IMR-90 (cell line): ENCODE data around the gene SESN1. TPM values are rescaled to one million over a fixed set of nuclear protein-coding genes. Genes with fewer than 3 reads are reported as not detected.

Source experiments
- ATAC-seq: fragments of 200-7000 bp; cut with Tn5 transposase; 2 replicates; pipeline ENCODE4 v1.9.1; 2020; ENCODE audit warnings: low read depth, mild to moderate bottlenecking, moderate library complexity
- BruUV-seq: library from RNA; stranded (reverse); fragments of 400-500 nt; replicated peaks from 2 replicates; lab custom pipeline; 2021; lab: Mats Ljungman, UMichigan
- CTCF ChIA-PET: fragments of 300-600 bp; formaldehyde crosslinking; extraction: SDS; loops from one replicate; lab custom pipeline; 2021; ENCODE audit warnings: antibody characterized with exemption; lab: Yijun Ruan, JAX
- POLR2A ChIA-PET: fragments of 300-600 bp; sonication (Branson Sonifier 250); formaldehyde crosslinking; loops from one replicate; lab custom pipeline; 2022; ENCODE audit warnings: antibody characterized with exemption; ENCODE audit not compliant: unreplicated experiment; lab: Charles Lee
- DNase-seq: peaks from one replicate; pipeline ENCODE4 v3.0.0; 2013
- H2AFZ ChIP-seq: replicated peaks from 2 replicates; pipeline ENCODE3; 2013; ENCODE audit warnings: low read length, mild to moderate bottlenecking; ENCODE audit not compliant: poor library complexity
- H2AK5ac ChIP-seq: 2 replicates; pipeline ENCODE4 v1.6.1; 2013; ENCODE audit warnings: low read depth, low read length, inconsistent platforms
- H2AK9ac ChIP-seq: replicated peaks from 2 replicates; pipeline ENCODE3; 2013; ENCODE audit warnings: mild to moderate bottlenecking, low read depth, low read length, moderate library complexity; ENCODE audit not compliant: poor library complexity
- H2BK120ac ChIP-seq: 2 replicates; pipeline ENCODE4 v1.6.1; 2013; ENCODE audit warnings: low read depth, low read length, inconsistent platforms
- H2BK15ac ChIP-seq: 3 replicates; pipeline ENCODE4 v1.6.1; 2013; ENCODE audit warnings: low read depth, low read length, inconsistent platforms
- H2BK20ac ChIP-seq: 2 replicates; pipeline ENCODE4 v1.6.1; 2013; ENCODE audit warnings: low read depth, mild to moderate bottlenecking, inconsistent platforms, low read length, moderate library complexity
- H2BK5ac ChIP-seq: 2 replicates; pipeline ENCODE4 v1.6.1; 2013; ENCODE audit warnings: mild to moderate bottlenecking, low read depth, low read length, inconsistent platforms; ENCODE audit not compliant: poor library complexity, severe bottlenecking
- H3K14ac ChIP-seq: replicated peaks from 2 replicates; pipeline ENCODE4 v1.6.1; 2013; ENCODE audit warnings: low read depth, low read length, inconsistent platforms
- H3K18ac ChIP-seq: 2 replicates; pipeline ENCODE4 v1.6.1; 2013; ENCODE audit warnings: low read depth, low read length, control low read depth
- H3K23ac ChIP-seq: 2 replicates; pipeline ENCODE4 v1.6.1; 2013; ENCODE audit warnings: low read depth, low read length, inconsistent platforms
- H3K27ac ChIP-seq: 2 replicates; pipeline ENCODE4 v1.5.1; 2013; ENCODE audit warnings: mild to moderate bottlenecking, control low read depth, low read length; ENCODE audit not compliant: insufficient read depth
- H3K27me3 ChIP-seq: 2 replicates; pipeline ENCODE4 v1.6.1; 2013; ENCODE audit warnings: low read length; ENCODE audit not compliant: control insufficient read depth, insufficient read depth
- H3K36me3 ChIP-seq: 2 replicates; pipeline ENCODE4 v1.6.1; 2013; ENCODE audit warnings: low read length, mixed read lengths; ENCODE audit not compliant: control insufficient read depth, insufficient read depth
- H3K4ac ChIP-seq: 2 replicates; pipeline ENCODE4 v1.6.1; 2013; ENCODE audit warnings: low read depth, low read length, inconsistent platforms
- H3K4me1 ChIP-seq: 2 replicates; pipeline ENCODE4 v1.6.1; 2013; ENCODE audit warnings: low read length, mixed read lengths; ENCODE audit not compliant: control insufficient read depth, insufficient read depth
- H3K4me2 ChIP-seq: 2 replicates; pipeline ENCODE4 v1.6.1; 2013; ENCODE audit warnings: low read depth, mild to moderate bottlenecking, control low read depth, low read length, moderate library complexity
- H3K4me3 ChIP-seq: 2 replicates; pipeline ENCODE4 v1.5.1; 2013; ENCODE audit warnings: low read depth, mild to moderate bottlenecking, control low read depth, low read length, moderate library complexity; ENCODE audit not compliant: insufficient read depth
- H3K56ac ChIP-seq: 2 replicates; pipeline ENCODE4 v1.6.1; 2013; ENCODE audit warnings: low read length, inconsistent platforms; ENCODE audit not compliant: insufficient read depth; ENCODE audit errors: extremely low read depth
- H3K79me1 ChIP-seq, 2 experiments: 2 replicates each; pipeline ENCODE4 v1.6.1; 2013; ENCODE audit warnings: low read length in 2 of 2, inconsistent platforms in 1 of 2, low read depth in 1 of 2
- H3K9ac ChIP-seq: 2 replicates; pipeline ENCODE4 v1.6.1; 2013; ENCODE audit warnings: low read depth, low read length, control low read depth
- H3K9me1 ChIP-seq: 2 replicates; pipeline ENCODE4 v1.6.1; 2013; ENCODE audit warnings: low read length, inconsistent platforms; ENCODE audit not compliant: insufficient read depth
- H3K9me3 ChIP-seq: 2 replicates; pipeline ENCODE4 v1.6.1; 2013; ENCODE audit warnings: low read length; ENCODE audit not compliant: control insufficient read depth, insufficient read depth
- H4K20me1 ChIP-seq: 2 replicates; pipeline ENCODE4 v1.6.1; 2013; ENCODE audit warnings: low read length, inconsistent platforms; ENCODE audit not compliant: insufficient read depth
- H4K5ac ChIP-seq: 2 replicates; pipeline ENCODE4 v1.6.1; 2013; ENCODE audit warnings: mild to moderate bottlenecking, low read depth, low read length, control low read depth
- H4K8ac ChIP-seq, 2 experiments: 2 replicates each; pipeline ENCODE4 v1.6.1; 2013; ENCODE audit warnings: low read depth in 2 of 2, low read length in 2 of 2, control low read depth in 1 of 2, inconsistent platforms in 1 of 2
- H4K91ac ChIP-seq: 2 replicates; pipeline ENCODE4 v1.6.1; 2013; ENCODE audit warnings: low read depth, low read length, inconsistent platforms; ENCODE audit not compliant: insufficient read depth
- BHLHE40 ChIP-seq: fragments of 150-350 bp; IDR thresholded peaks from 2 replicates; pipeline ENCODE4 v1.6.1; 2016; ENCODE audit warnings: mild to moderate bottlenecking, low read depth, low read length
- CEBPB ChIP-seq: IDR thresholded peaks from 2 replicates; pipeline ENCODE4 v1.6.1; 2012; ENCODE audit warnings: low read depth, low read length, improper control_type of control experiment
- CHD1 ChIP-seq: IDR thresholded peaks from 2 replicates; pipeline ENCODE4 v1.6.1; 2012; ENCODE audit warnings: low read depth, low read length, improper control_type of control experiment
- CTCF ChIP-seq: conservative IDR thresholded peaks from 2 replicates; pipeline ENCODE4 v1.5.1; 2012; ENCODE audit warnings: mild to moderate bottlenecking, low read depth, low read length, improper control_type of control experiment
- ELK1 ChIP-seq: fragments of 150-350 bp; IDR thresholded peaks from 2 replicates; pipeline ENCODE4 v1.6.1; 2016; ENCODE audit warnings: low read depth, mild to moderate bottlenecking, low read length, moderate library complexity, borderline replicate concordance
- FOS ChIP-seq: fragments of 150-350 bp; IDR thresholded peaks from 2 replicates; pipeline ENCODE4 v1.6.1; 2016; ENCODE audit warnings: low read depth, low read length
- MAFK ChIP-seq: IDR thresholded peaks from 2 replicates; pipeline ENCODE4 v1.6.1; 2012; ENCODE audit warnings: low read depth, low read length, improper control_type of control experiment
- MAZ ChIP-seq: IDR thresholded peaks from 2 replicates; pipeline ENCODE4 v1.6.1; 2012; ENCODE audit warnings: low read depth, mild to moderate bottlenecking, low read length, improper control_type of control experiment, moderate library complexity, borderline replicate concordance
- MXI1 ChIP-seq: IDR thresholded peaks from 2 replicates; pipeline ENCODE4 v1.6.1; 2012; ENCODE audit warnings: low read depth, mild to moderate bottlenecking, low read length, moderate library complexity, borderline replicate concordance
- NFE2L2 ChIP-seq: fragments of 150-350 bp; IDR thresholded peaks from 2 replicates; pipeline ENCODE4 v1.6.1; 2016; ENCODE audit warnings: low read depth, mild to moderate bottlenecking, low read length
- POLR2A ChIP-seq: IDR thresholded peaks from 2 replicates; pipeline ENCODE4 v1.6.1; 2012; ENCODE audit warnings: mild to moderate bottlenecking, low read depth, low read length
- RAD21 ChIP-seq: IDR thresholded peaks from 2 replicates; pipeline ENCODE4 v1.6.1; 2012; ENCODE audit warnings: low read length, improper control_type of control experiment
- RCOR1 ChIP-seq: IDR thresholded peaks from 2 replicates; pipeline ENCODE4 v1.6.1; 2012; ENCODE audit warnings: mild to moderate bottlenecking, low read length, improper control_type of control experiment; ENCODE audit not compliant: insufficient replicate concordance
- RFX5 ChIP-seq: IDR thresholded peaks from 2 replicates; pipeline ENCODE4 v1.8.0; 2012; ENCODE audit warnings: low read depth, mild to moderate bottlenecking, low read length, moderate library complexity
- SMC3 ChIP-seq: fragments of 150-350 bp; IDR thresholded peaks from 2 replicates; pipeline ENCODE4 v1.6.1; 2016; ENCODE audit warnings: low read depth, mild to moderate bottlenecking, antibody characterized with exemption, low read length, moderate library complexity
- USF2 ChIP-seq: fragments of 150-350 bp; IDR thresholded peaks from 2 replicates; pipeline ENCODE4 v1.6.1; 2017; ENCODE audit warnings: mild to moderate bottlenecking, antibody characterized with exemption, low read length, low read depth
- WGBS, 2 experiments: methylation state at CpG; one replicate each; pipeline versions ENCODE4 v1.1.5 to v1.1.7; 2013; ENCODE audit warnings: missing lambda C conversion rate in 2 of 2; ENCODE audit not compliant: insufficient read length in 1 of 2; ENCODE audit errors: extremely low coverage in 2 of 2; 5-methylcytosine and 5-hydroxymethylcytosine counted together
- dilution Hi-C: fragments of 300-500 bp; cut with HindIII; formaldehyde crosslinking; loops from one replicate; pipeline ENCODE4 v1.14.3; 2018; ENCODE audit warnings: low sequenced_read_pairs; ENCODE audit not compliant: unreplicated experiment
- in situ Hi-C: fragments of 300-500 bp; cut with MboI; formaldehyde crosslinking; loops from 3 replicates; pipeline ENCODE4 v1.14.3; 2019; ENCODE audit warnings: low sequenced_read_pairs, inconsistent platforms, mixed read lengths
- intact Hi-C: fragments of 100-400 bp; cut with micrococcal nuclease; formaldehyde crosslinking; loops from 2 replicates; pipeline ENCODE4 v1.10.0; 2022
- polyA plus RNA-seq, 3 experiments: library from polyadenylated mRNA; depleted of rRNA; stranded (reverse); fragments of >200 nt; gene quantifications; 2 replicates each; pipeline ENCODE4 v1.2.3, GENCODE V29; 2012; ENCODE audit warnings: low replicate concordance in 1 of 3
- total RNA-seq: library from RNA; depleted of rRNA; stranded (reverse); fragments of >200 nt; gene quantifications from 2 replicates; pipeline ENCODE4 v1.2.3, GENCODE V29; 2012

The SESN1 gene
- total and polyA plus RNA-seq, 2 of the 4 experiments (the other 2 are of a cell fraction), result 9.7 to 16.7 TPM

GRCh38 chr6:108937170-108937569 lies 157.5 kb downstream of the SESN1 start:
- Histone ChIP-seq H3K9me1 (no peaks in the 10 kb centered on the region), H2BK15ac (no peak overlapping the region), H3K18ac (no peak overlapping the region), H3K4ac (no peak overlapping the region), H3K4me3 (no peak overlapping the region), H2BK5ac (no peak overlapping the region), H3K4me2 (no peak overlapping the region), H3K27ac (no peak overlapping the region), H2AK9ac (no peak overlapping the region), H4K20me1 (no peaks in the 10 kb centered on the region), H3K9ac (no peak overlapping the region), H3K23ac (no peak overlapping the region), H2AFZ (no peak overlapping the region), H4K5ac (no peak overlapping the region), H3K27me3 (no peaks in the 10 kb centered on the region), H4K91ac (no peak overlapping the region), H2AK5ac (no peak overlapping the region), H2BK20ac (no peak overlapping the region), H3K36me3 (no peaks in the 10 kb centered on the region), H3K79me1 (no peaks in the 10 kb centered on the region), H3K56ac (no peak overlapping the region), H3K4me1 (no peaks in the 10 kb centered on the region), H3K9me3 (no peaks in the 10 kb centered on the region), H4K8ac (no peak overlapping the region), H2BK120ac (no peak overlapping the region), H3K14ac (no peak overlapping the region)
- BruUV-seq, result no TSS peak
- WGBS, 2 experiments, result no CpG with 5 or more reads among the region's 1 CpG
- TF ChIP-seq FOS (no peak), POLR2A (no peak), CHD1 (no peak), SMC3 (no peak), RCOR1 (no peak), BHLHE40 (no peak), NFE2L2 (no peak), CEBPB (no peak), RAD21 (no peak), ELK1 (no peak), USF2 (no peak), CTCF (no peak), RFX5 (no peak), MAFK (no peak), MXI1 (no peak), MAZ (no peak)
- in situ Hi-C loops (no loop called here), dilution Hi-C loops (no loop called here), intact Hi-C loops (no loop called here)
- ChIA-PET POLR2A (no interaction called here), CTCF (no interaction called here)
- DNase-seq, result no peak
- no peak for ATAC-seq
